Measurements from ENCODE around the gene FGGY.
"Not testable (repeated sequence)": the region's sequence is repeated elsewhere in the genome, so short reads cannot be mapped to it uniquely, and the experiment has no call there.

FGGY gene

DNA sequence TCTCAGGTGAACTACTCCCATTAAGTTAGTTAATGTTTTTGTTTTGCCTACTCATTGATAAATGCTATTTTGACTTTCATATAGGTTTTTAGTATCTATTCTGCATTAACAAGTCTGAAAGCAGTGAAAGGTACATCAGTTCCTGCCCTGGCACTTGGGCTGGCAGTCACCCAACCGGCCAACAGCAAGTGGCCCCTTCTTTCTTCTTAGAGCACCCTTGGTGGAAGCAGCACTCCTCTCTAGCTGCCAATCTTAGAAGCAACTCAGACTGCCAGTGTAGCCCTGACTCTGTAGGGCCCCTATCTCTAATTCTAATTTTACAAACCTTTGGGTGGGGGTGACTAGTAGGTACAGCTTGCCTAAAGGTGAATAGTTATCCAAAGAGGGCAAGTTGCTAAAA lies 155.7 kb downstream of the FGGY start:
- DNase-seq = no peak

DNA sequence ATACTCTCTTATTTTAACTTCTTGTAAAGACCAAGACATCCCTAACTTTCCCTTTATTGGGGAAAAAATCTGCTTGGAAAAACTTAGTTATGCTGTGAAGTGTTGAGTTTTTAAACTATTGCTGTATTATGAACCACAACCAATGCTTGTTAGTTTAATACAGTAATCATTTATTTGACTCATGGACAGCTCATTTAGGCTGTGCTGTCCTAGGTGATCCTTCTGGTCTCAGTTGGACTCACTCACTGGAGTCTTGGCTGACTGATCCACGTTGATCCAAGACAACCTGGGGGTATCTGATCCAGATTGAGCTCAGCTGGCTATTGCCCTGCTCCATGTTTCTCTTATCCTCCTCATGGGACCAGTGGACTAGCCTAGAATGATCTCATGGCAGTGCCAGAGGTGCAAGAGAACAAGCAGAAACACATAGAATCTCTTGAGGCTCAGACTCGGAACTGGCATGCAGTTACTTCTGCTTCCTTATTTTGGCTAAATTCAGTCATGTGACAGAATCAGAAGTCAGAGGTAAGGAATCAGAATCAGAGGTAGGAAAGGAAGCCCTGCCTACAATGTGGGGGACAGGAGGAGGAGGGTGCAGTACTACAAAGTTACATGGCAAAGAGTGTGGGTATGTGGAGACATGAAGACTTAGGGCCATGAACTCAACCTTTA lies 156.5 kb downstream of the FGGY start:
- no peak for DNase-seq

DNA sequence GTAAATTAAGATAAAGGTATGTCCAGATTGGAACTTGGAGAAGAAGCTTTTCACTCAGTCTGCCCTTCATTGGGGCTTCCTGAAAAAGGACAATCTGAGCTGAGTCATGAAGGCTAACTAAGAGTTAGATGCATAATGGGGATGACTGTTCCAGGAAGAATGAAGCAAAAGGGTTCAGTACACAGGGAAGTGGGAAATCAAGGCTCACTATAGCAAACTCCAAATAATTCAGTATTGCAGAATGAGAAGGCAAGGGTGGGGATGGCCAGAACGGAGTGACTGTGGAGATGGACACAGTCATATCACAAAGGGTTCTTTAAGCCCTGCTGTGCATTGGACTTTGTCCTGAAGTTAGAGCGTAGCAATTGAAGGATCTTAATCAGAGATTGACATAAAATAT lies 158.3 kb downstream of the FGGY start:
- no peak for DNase-seq

DNA sequence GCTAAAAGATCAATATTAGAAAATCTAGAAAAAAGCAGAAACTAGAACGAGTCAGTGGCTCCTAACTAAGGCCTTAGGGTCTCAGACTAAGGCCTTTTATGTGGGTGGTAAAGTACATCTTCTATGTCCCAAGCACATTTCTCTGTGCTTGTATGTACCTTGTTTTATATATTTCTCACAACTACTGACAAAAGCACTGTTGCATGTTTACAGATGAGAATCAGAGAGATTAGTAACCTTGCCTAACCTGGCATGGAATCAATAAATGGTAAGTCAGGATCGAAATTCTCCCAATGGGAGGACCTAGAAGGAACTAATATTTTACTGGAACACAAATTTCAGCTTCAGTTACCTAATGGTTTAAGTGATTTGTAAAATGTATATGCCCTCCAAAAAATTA lies 160.9 kb downstream of the FGGY start:
- no peak for DNase-seq

DNA sequence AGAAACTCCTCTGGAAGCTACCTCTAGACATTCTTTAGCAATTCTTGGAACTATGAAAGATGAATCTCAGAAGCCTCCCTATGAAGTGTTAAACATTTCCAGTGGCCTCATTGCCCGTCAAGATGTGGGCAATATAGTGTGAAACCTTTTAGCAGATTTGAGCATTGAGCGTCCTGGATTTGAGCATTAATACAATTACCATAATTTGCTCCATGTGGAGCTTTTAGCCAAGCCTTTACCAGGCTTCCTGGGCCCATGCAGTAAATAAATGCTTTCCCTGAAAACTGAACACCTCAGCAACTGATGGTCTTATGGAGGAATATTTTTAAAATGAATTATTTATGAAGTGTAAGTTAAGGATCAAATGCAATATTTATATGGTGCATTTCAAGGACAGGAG lies 162.0 kb downstream of the FGGY start:
- no peak for DNase-seq

DNA sequence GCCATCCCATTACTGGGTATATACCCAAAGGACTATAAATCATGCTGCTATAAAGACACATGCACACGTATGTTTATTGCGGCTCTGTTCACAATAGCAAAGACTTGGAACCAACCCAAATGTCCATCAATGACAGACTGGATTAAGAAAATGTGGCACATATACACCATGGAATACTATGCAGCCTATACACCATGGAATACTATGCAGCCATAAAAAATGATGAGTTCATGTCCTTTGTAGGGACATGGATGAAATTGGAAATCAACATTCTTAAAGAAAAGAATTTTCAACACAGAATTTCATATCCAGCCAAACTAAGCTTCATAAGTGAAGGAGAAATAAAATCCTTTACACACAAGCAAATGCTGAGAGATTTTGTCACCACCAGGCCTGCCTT lies 166.0 kb downstream of the FGGY start:
- DNase-seq = not testable (repeated sequence)

DNA sequence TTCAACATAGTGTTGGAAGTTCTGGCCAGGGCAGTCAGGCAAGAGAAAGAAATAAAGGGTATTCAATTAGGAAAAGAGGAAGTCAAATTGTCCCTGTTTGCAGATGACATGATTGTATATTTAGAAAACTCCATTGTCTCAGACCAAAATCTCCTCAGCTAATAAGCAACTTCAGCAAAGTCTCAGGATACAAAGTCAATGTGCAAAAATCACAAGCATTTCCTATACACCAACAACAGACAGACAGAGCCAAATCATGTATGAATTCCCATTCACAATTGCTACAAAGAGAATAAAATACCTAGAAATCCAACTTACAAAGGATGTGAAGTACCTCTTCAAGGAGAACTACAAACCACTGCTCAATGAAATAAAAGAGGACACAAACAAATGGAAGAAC lies 168.6 kb downstream of the FGGY start:
- DNase-seq = not testable (repeated sequence)

DNA sequence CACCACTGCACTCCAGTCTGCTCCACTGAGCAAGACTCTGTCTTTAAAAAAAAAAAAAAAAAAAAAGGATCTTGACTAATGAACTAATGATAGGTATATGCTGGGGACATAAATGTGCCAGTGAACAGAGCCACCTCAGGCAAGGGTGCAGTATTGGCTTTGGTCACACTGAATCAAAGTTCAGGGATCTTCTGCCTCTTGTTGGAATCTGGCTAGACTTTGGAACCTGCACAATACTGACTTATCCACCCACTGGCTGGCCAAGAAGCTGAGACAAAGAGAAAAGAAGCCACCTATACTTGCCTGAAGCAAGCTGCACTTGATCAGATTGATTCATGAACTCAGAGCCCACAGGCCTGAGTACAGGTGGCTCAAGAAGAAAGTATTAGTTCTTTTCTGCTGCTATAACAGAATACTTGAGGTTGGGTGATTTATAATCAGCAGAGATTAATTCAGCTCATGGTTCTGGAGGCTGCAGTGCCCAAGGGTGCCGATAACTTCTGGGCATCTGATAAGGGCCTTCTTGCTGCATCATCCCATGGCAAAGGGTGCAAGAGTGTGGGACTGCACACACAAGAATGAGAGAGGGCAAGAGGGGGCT lies 172.0 kb downstream of the FGGY start:
- no peak for DNase-seq

DNA sequence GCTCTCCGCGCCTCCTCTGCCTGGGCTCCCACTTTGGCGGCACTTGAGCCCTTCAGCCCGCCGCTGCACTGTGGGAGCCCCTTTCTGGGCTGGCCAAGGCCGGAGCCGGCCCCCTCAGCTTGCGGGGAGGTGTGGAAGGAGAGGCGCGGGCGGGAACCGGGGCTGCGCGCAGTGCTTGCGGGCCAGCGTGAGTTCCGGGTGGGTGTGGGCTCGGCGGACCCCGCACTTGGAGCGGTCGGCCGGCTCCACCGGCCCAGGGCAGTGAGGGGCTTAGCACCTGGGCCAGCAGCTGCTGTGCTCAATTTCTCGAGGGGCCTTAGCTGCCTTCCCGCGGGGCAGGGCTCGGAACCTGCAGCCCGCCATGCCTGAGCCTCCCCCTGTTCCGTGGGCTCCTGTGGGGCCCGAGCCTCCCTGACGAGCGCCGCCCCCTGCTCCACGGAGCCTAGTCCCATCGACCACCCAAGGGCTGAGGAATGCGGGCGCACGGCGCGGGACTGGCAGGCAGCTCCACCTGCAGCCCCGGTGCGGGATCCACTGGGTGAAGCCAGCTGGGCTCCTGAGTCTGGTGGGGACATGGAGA lies 175.2 kb downstream of the FGGY start:
- not testable (repeated sequence) for DNase-seq

DNA sequence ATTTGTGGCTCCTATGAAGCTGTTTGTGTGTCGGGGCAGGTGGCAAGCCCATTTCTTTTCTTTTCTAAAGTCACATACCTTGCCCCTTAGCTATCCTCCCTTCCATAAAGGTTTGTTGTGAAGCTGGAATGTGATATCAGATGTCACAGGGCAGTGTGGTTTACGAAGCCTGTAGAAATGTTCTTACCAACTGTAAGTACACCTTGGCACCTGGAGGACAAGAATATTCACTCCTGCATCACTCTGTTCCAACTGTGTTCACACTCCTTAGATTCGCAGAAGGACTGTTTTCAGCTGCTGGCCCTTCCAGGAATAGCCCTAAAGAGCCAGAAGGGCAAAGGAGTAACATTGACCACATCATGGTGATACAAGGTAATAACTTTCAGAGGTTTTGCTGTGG lies 176.9 kb downstream of the FGGY start:
- no peak for DNase-seq

DNA sequence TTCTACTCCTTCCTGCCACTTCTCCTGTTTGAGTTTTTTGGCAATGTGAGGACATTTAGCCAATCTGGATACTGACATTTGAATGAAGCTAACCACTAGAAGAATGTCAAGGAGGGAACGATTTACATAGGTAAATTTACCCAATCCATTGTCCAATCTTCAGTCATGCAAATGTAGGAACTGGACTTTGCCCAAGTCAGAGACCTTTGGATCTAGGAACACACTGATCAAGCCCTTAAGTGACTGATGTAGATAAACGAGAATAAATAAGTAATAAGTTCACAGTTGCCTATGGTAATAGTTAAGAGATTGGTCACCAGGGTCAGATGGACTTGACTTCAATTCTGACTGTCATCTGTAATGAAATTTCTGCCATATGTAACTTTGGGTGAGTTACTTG lies 177.6 kb downstream of the FGGY start:
- no peak for DNase-seq

DNA sequence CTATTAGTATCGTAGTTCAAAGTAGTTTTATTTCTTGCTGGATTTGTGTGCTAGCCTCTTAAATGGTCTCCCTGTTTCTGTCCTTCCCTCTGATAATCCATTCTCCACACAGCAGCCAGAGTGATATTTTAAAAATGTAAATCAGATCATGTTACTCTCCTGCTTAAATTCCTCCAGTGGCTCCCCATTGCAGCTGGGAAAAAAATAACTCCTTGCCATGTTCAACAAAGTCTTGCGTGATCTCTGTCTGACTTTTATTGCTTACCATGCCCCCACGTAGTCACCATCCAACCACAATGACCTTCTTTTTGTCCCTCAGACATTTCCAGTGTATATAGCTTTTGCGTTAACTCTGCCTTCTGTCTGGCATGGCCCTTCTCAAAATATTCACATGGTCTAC lies 178.8 kb downstream of the FGGY start:
- DNase-seq = no peak

DNA sequence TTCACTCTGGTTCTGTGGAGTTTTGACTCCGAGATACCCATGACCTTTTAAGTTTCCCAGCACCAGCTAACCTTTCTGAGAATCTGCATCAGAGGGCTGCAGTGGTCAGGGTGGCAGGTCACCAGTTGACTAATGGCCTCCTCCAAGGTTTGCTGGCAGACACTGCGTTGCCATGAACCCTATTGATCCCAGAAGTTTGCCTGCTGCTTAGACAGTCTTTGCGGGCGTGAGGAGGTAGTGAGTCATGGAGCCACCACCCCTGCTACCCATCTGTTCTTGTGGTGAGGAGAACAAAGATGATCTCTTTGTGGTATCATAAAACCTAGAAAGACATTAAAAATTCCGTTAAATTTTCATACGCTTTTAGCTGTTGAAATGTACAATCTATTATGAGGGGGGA lies 180.4 kb downstream of the FGGY start:
- DNase-seq = no peak

DNA sequence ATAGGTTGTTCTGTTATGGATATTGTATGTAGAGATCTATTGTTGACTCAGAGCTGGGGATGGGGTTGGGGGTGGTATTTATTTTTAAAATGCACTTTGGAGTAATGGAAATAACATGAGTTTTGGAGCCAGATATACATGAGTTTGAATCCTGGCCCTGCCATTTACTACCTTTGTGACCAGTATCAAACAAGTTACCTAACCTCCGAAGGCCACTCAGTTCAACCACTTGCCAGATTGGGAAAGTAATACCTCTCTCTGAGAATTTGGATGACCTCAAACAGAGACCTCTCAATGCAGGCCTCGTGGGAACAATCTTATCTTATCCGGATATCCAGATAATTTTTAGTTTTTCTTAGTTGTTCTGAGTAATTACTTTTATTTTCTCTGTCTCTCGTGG lies 181.0 kb downstream of the FGGY start:
- no peak for DNase-seq

DNA sequence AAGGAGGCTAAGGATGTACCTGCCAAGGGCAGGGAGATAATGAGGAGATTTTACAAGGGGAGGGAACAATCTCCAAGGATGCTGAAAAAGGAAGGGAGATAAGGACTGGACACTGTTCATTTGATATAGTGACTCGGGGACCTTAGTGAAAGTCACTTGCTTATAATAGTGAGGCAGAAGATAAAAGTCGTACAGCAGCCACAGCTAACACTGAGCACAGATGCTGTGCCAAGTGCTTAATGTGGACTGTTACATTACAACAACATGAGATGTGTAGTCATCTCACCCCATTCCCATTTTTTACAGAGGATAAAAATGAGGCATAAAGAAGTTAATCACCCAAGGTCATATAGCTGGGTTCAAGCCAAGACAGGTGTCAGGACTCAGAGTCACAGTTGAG lies 181.9 kb downstream of the FGGY start:
- DNase-seq = no peak

DNA sequence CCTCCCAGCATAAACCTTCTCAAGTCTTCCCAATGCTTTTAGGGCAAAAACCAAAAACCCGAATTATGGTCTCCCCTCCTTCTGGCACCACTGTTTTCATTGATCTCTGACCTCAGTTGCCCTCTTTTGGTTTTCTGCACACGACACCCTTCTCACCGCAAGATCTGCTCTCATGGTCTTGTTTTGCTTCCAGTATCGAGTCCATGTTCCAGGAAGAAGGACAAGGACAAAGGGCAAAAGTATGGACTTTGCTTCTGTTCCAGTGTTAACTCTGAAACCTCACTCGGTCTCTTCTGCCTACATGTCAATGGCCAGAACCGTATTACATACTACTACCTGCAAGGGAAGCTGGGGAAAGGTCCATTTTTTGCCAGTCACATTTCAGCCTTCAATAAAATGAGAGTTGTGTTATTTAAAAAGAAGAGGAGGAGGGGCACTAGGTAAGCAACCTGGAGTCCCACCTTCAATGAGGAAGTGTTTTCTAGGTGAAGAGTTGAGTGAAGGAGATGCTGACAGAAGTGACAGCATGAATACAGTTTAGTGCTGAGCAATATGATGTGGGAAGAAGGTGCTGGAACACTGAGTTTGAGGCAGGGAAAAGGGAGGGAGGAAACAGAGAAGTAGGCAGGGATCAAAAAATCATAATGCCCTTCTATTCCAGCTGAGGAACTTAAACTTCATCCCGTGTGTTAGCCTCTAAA lies 183.4 kb downstream of the FGGY start:
- DNase-seq = no peak

DNA sequence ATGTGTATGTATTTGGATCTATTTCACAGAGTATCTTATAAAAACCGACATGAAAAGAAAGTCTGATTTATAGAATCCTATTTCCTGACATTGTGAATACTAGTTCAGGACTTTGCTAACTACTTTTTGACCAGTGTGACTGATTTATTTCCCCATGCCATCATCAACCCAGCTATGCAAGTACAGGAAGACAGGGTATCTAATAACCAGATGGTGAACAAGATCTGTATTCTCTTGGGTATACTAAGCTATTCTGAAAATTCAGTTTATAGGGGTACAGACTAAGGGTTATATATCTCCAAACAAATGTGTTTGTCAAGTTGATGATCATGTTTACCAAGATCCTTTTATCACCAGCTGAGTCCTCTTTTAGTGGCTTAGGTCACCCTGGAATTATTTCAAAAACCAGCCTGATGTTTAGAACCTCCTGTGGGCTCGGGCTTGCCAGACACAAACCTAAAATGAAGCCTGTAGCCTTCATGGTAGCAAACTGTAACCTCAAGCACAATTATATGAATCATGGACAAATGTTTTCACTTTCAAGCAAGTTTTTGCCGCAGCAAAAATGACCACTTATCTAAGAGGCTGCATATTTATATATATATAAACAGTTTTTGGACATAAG lies 185.1 kb downstream of the FGGY start:
- no peak for DNase-seq

DNA sequence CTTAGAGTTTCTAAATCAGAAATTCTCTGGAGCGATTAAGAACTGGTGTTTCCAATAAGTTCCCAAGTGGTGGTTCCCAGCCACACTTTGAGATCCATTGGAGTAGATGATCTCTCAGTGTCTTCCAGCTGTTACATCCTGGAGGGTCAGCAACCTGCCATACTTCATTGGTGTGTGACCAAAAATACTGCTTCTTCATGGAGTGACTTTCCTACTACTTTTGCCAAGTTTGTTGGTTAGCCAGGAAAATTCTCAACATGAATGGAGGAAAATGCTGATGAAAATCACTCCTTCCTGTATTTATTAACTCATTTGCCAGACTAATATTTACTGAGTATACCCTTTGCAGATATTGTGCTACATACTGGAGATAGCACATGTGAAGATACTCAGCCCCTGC lies 186.1 kb downstream of the FGGY start:
- no peak for DNase-seq

DNA sequence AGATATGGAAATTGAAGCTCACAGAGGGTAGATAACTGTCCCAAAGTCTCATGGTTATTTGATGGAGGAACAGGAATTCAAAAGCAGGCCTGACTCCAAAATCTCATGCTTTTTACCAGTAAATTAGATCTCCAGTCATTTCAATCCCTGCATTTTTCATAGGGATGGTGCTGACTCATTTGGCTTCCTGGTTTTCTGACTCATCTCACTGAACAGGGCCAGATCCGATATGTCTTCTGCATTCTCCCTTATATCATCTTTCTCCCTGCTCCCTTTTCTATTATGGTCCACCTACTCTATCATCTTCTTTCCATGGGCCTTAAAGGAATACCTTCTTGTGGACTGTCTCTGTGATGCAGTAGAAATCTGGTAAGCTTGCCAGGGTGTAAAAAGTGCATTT lies 187.2 kb downstream of the FGGY start:
- no peak for DNase-seq

DNA sequence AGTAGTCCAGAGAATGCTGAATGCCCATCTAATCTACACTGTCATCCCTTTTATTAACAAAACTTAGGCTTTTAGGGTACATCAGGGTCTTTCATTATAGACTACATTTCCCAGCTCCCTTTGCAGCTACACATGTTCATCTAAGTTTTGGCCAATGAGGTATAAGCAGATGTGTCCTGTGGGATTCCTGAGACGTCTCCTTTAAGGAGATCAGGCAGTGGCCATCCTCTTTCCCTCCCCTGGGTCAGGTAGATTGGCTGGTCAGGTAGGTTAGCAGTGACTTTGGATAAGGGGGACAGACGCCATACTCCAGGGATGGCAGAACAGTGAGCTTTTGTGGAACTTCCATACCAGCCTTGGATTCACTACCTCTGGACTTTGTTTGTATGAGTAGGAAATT lies 188.3 kb downstream of the FGGY start:
- no peak for DNase-seq

DNA sequence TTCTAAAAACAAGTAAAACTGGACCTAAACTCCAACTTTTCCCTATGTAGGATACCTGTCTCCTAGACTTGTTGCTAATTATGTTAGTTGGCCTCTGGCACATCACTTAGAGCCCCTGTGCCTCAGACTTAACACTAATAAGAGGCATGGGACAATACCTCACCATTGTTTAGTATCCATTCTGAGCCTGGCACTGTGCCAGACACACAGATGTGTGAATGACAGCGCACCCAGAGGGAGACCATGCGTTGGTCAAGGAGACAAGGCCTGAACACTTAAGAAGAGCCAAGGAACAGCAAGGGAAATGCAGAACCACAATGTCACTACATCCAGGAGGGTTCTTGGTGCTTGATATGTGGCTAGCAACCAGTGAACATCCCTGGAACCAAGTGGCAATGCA lies 189.1 kb downstream of the FGGY start:
- no peak for DNase-seq

DNA sequence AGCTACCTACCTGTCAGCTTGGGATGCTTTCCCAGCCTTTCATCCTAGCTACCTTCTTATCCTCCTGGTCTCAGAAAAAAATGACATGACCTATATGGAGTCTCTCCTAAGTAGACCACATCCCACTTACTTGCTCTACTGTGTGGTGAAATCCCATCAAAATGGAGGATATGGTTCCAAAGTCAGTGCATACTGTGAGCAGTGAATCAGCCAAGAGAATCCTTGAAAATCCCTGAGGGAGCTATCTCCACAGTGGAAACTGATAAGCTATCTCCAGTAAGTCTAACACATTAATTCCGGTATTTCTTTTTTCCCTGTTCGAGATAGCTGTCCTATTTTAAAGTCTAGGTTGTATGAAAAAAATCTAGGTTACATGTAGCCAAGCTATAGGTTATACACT lies 189.7 kb downstream of the FGGY start:
- no peak for DNase-seq

DNA sequence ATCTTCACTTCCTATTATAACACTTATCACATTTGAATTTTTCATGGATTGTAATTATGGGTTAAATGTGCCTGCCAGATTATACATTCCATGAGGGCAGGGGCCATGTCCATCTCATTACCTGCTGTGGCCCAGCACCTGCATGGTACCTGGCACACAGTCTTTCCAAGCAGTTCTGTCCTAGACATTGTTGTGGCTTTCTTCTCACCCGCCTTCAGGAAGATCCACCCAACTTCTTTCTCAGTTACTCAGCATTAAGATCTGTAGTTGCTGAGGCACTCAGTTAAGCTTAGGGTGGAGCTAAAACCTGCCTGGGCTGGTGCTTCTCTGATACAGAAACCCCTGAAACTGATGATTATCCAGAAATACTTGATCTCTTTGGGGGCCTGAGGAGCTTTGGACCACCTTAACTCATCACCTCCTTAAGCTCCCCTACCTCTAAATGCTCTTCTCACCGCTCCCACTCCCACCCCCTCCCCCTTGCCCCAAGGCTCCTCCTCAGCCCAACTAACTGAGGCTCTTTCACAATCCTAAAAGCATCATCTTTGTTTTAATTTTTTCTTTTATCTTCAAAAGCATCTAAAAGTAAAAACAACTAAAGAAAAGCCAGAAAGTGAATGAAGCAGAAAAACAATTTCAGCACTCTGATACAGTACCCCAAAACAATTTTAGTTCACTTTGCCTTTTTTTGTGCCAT lies 190.6 kb downstream of the FGGY start:
- no peak for DNase-seq
